Astrocyte (in vitro differentiated cells and primary cell): Measurements from ENCODE around the gene RASGRF1. TPM values are rescaled to one million over a fixed set of nuclear protein-coding genes. Genes with fewer than 3 reads are reported as not detected.

Experiments used
- DNase-seq: peaks from one replicate; pipeline ENCODE4 v3.0.0-alpha.2; 2010; ENCODE audit warnings: low read depth
- FAIRE-seq: peaks from 2 replicates; lab custom pipeline; 2011; peaks lifted over from hg19 to GRCh38; lab: Jason Lieb, UNC
- H2AFZ ChIP-seq: 2 replicates; pipeline ENCODE4 v1.6.0; 2012; ENCODE audit warnings: low read depth, low read length, inconsistent platforms
- H3K27ac ChIP-seq: 2 replicates; pipeline ENCODE4 v1.5.1; 2011; ENCODE audit warnings: low read depth, low read length, inconsistent platforms
- H3K27me3 ChIP-seq: 2 replicates; pipeline ENCODE4 v1.6.0; 2011; ENCODE audit warnings: low read length, inconsistent platforms; ENCODE audit not compliant: insufficient read depth
- H3K36me3 ChIP-seq: 2 replicates; pipeline ENCODE4 v1.5.1; 2011; ENCODE audit warnings: low read length, inconsistent platforms; ENCODE audit not compliant: insufficient read depth
- H3K4me1 ChIP-seq: 2 replicates; pipeline ENCODE4 v1.5.1; 2011; ENCODE audit warnings: low read length, inconsistent platforms; ENCODE audit not compliant: insufficient read depth
- H3K4me2 ChIP-seq: 2 replicates; pipeline ENCODE4 v1.6.0; 2012; ENCODE audit warnings: low read length, inconsistent platforms
- H3K4me3 ChIP-seq: 2 replicates; pipeline ENCODE4 v1.5.1; 2011; ENCODE audit warnings: low read depth, mild to moderate bottlenecking, low read length, inconsistent platforms; ENCODE audit not compliant: insufficient read depth
- H3K79me2 ChIP-seq: 2 replicates; pipeline ENCODE4 v1.6.0; 2012; ENCODE audit warnings: mild to moderate bottlenecking, low read length, inconsistent platforms; ENCODE audit not compliant: insufficient read depth
- H3K9ac ChIP-seq: 2 replicates; pipeline ENCODE4 v1.6.0; 2012; ENCODE audit warnings: mild to moderate bottlenecking, low read length, inconsistent platforms
- H3K9me3 ChIP-seq: 2 replicates; pipeline ENCODE4 v1.5.1; 2012; ENCODE audit warnings: low read depth, mild to moderate bottlenecking, low read length, inconsistent platforms; ENCODE audit not compliant: insufficient read depth
- H4K20me1 ChIP-seq: 2 replicates; pipeline ENCODE4 v1.6.0; 2012; ENCODE audit warnings: low read length, inconsistent platforms; ENCODE audit not compliant: insufficient read depth
- H3K27ac Mint-ChIP-seq: one replicate; pipeline ENCODE4 v1.8.0; 2021; ENCODE audit warnings: mild to moderate bottlenecking, mixed read lengths; ENCODE audit not compliant: unreplicated experiment
- H3K27me3 Mint-ChIP-seq: one replicate; pipeline ENCODE4 v1.8.0; 2021; ENCODE audit warnings: low read depth, mixed read lengths; ENCODE audit not compliant: unreplicated experiment
- H3K36me3 Mint-ChIP-seq: one replicate; pipeline ENCODE4 v1.8.0; 2021; ENCODE audit warnings: low read depth, mixed read lengths; ENCODE audit not compliant: unreplicated experiment
- H3K4me1 Mint-ChIP-seq: one replicate; pipeline ENCODE4 v1.8.0; 2021; ENCODE audit warnings: low read depth, mixed read lengths; ENCODE audit not compliant: unreplicated experiment
- H3K4me3 Mint-ChIP-seq: one replicate; pipeline ENCODE4 v1.8.0; 2021; ENCODE audit warnings: mild to moderate bottlenecking, moderate library complexity, mixed read lengths; ENCODE audit not compliant: unreplicated experiment
- H3K9me3 Mint-ChIP-seq: one replicate; pipeline ENCODE4 v1.8.0; 2021; ENCODE audit warnings: mild to moderate bottlenecking, mixed read lengths; ENCODE audit not compliant: unreplicated experiment
- CTCF ChIP-seq: IDR thresholded peaks from 2 replicates; pipeline ENCODE4 v1.5.1; 2011; ENCODE audit warnings: low read depth, mild to moderate bottlenecking, inconsistent platforms, low read length, moderate library complexity; ENCODE audit not compliant: insufficient read depth
- EZH2 ChIP-seq: IDR thresholded peaks from 2 replicates; pipeline ENCODE4 v1.6.1; 2012; ENCODE audit warnings: mild to moderate bottlenecking, low read length, inconsistent platforms; ENCODE audit not compliant: insufficient read depth
- total RNA-seq: library from RNA; stranded (reverse); gene quantifications from 2 replicates; pipeline ENCODE4 v1.2.1, GENCODE V29; 2021

Gene RASGRF1
- total RNA-seq, 1 donor from 2014 or later: 1.2 TPM

- Histone ChIP-seq H3K4me3 (no peak overlapping the region), H3K36me3 (no peaks in the 10 kb centered on the region), H3K27ac (no peak overlapping the region), H3K9me3 (no peaks in the 10 kb centered on the region), H3K9ac (no peak overlapping the region), H2AFZ (no peak overlapping the region), H3K4me2 (no peak overlapping the region), H3K27me3 (peaks cover 4% of the 10 kb centered on the region), H4K20me1 (no peaks in the 10 kb centered on the region), H3K4me1 (no peaks in the 10 kb centered on the region), H3K79me2 (no peaks in the 10 kb centered on the region)
- no peak overlapping the region for H3K4me3 Mint-ChIP-seq
- peaks cover 26% of the 10 kb centered on the region for H3K27me3 Mint-ChIP-seq
- peaks cover 14% of the 10 kb centered on the region for H3K9me3 Mint-ChIP-seq
- H3K36me3 Mint-ChIP-seq: peaks cover 3% of the 10 kb centered on the region
- H3K27ac Mint-ChIP-seq: no peak overlapping the region
- TF ChIP-seq CTCF: no peak
- no peak for TF ChIP-seq EZH2
- peaks cover 3% of the 10 kb centered on the region for H3K4me1 Mint-ChIP-seq
- no peak for DNase-seq
- FAIRE-seq: no peak
Measured at GRCh38 chr15:79023918-79024317, 66.7 kb downstream of the RASGRF1 start.

- peaks cover 3% of the 10 kb centered on the region for H3K36me3 Mint-ChIP-seq
- Histone ChIP-seq H3K4me1 (no peaks in the 10 kb centered on the region), H3K27me3 (peaks cover 4% of the 10 kb centered on the region), H3K27ac (no peak overlapping the region), H4K20me1 (no peaks in the 10 kb centered on the region), H3K4me3 (no peak overlapping the region), H3K36me3 (no peaks in the 10 kb centered on the region), H2AFZ (no peak overlapping the region), H3K4me2 (no peak overlapping the region), H3K79me2 (no peaks in the 10 kb centered on the region), H3K9ac (no peak overlapping the region), H3K9me3 (no peaks in the 10 kb centered on the region)
- TF ChIP-seq CTCF (no peak), EZH2 (no peak)
- DNase-seq: no peak
- no peak overlapping the region for H3K4me3 Mint-ChIP-seq
- peaks cover 3% of the 10 kb centered on the region for H3K4me1 Mint-ChIP-seq
- FAIRE-seq: no peak
- peaks cover 14% of the 10 kb centered on the region for H3K9me3 Mint-ChIP-seq
- H3K27me3 Mint-ChIP-seq: peaks cover 29% of the 10 kb centered on the region
- H3K27ac Mint-ChIP-seq: no peak overlapping the region
Measured at GRCh38 chr15:79023546-79023890, 67.1 kb downstream of the RASGRF1 start.

- Mint-ChIP-seq H3K4me1 (peaks cover 3% of the 10 kb centered on the region), H3K9me3 (peaks cover 3% of the 10 kb centered on the region), H3K27me3 (peaks cover 36% of the 10 kb centered on the region), H3K4me3 (no peak overlapping the region), H3K27ac (no peak overlapping the region), H3K36me3 (no peaks in the 10 kb centered on the region)
- Histone ChIP-seq H3K4me3 (no peak overlapping the region), H3K4me1 (no peaks in the 10 kb centered on the region), H3K4me2 (no peak overlapping the region), H3K9ac (no peak overlapping the region), H3K9me3 (no peaks in the 10 kb centered on the region), H3K27me3 (peaks cover 1% of the 10 kb centered on the region), H3K36me3 (no peaks in the 10 kb centered on the region), H3K79me2 (no peaks in the 10 kb centered on the region), H3K27ac (no peak overlapping the region), H2AFZ (no peak overlapping the region), H4K20me1 (no peaks in the 10 kb centered on the region)
- DNase-seq (no peak), FAIRE-seq (no peak)
- TF ChIP-seq CTCF (no peak), EZH2 (no peak)
Measured at GRCh38 chr15:79018960-79019359, 71.6 kb downstream of the RASGRF1 start.
